Suprapubic skin (tissue), 4 donors: ENCODE results near the gene CLIP2. TPM values are rescaled to one million over a fixed set of nuclear protein-coding genes. Genes with fewer than 3 reads are reported as not detected.
A peak's percentile ranks its signal among the peaks of the same experiment; 100 is the strongest.

Experiments
- DNase-seq, 2 donors: peaks; one replicate each; pipeline ENCODE4 v3.0.0-alpha.2; 2019; ENCODE audit warnings: low spot score in 2 of 2
- H3K27ac ChIP-seq: fragments of 200-600 bp; sonication (generic); one replicate; pipeline ENCODE4 v1.5.1; 2019
- H3K27me3 ChIP-seq: fragments of 200-600 bp; sonication (generic); one replicate; pipeline ENCODE4 v1.5.1; 2019
- H3K36me3 ChIP-seq: fragments of 200-600 bp; sonication (generic); one replicate; pipeline ENCODE4 v1.5.1; 2019
- H3K4me1 ChIP-seq: fragments of 200-600 bp; sonication (generic); one replicate; pipeline ENCODE4 v1.5.1; 2019
- H3K4me3 ChIP-seq: fragments of 200-600 bp; sonication (generic); one replicate; pipeline ENCODE4 v1.5.1; 2019; ENCODE audit warnings: mild to moderate bottlenecking
- H3K9me3 ChIP-seq: fragments of 200-600 bp; sonication (generic); one replicate; pipeline ENCODE4 v1.5.1; 2019
- EP300 ChIP-seq: sonication (generic); formaldehyde crosslinking; IDR thresholded peaks from one replicate; pipeline ENCODE4 v1.6.1; 2017; ENCODE audit warnings: antibody characterized with exemption
- POLR2A ChIP-seq, 2 donors: fragments of 450-650 bp; IDR thresholded peaks; one replicate each; pipeline ENCODE4 v1.6.1; 2017; ENCODE audit warnings: antibody characterized with exemption in 2 of 2, mild to moderate bottlenecking in 2 of 2, moderate library complexity in 2 of 2
- POLR2AphosphoS5 ChIP-seq, 3 donors: sonication (generic); formaldehyde crosslinking; IDR thresholded peaks; one replicate each; pipeline ENCODE4 v1.6.1; 2017; ENCODE audit warnings: antibody characterized with exemption in 3 of 3
- WGBS: methylation state at CpG from one replicate; pipeline ENCODE4 v1.1.5; 2018; 5-methylcytosine and 5-hydroxymethylcytosine counted together
- total RNA-seq, 4 donors: library from RNA; depleted of rRNA; stranded (reverse); fragments of >200 nt; gene quantifications; one replicate each; pipeline ENCODE4 v1.1.0, GENCODE V29; 2016
- TF ChIP-seq, protein P1 (sequence below), 2 donors: fragments of 200-600 bp in 1 of 2; fragments of 450-650 bp in 1 of 2; sonication (generic) in 1 of 2; IDR thresholded peaks; one replicate each; pipeline ENCODE4 v1.5.1; 2016 to 2019; ENCODE audit warnings: antibody characterized with exemption in 2 of 2, mild to moderate bottlenecking in 1 of 2, moderate library complexity in 1 of 2

Gene CLIP2
- total RNA-seq, 4 donors from 2014 or later, result 26.9 to 73.6 (median 32.5) TPM

DNA sequence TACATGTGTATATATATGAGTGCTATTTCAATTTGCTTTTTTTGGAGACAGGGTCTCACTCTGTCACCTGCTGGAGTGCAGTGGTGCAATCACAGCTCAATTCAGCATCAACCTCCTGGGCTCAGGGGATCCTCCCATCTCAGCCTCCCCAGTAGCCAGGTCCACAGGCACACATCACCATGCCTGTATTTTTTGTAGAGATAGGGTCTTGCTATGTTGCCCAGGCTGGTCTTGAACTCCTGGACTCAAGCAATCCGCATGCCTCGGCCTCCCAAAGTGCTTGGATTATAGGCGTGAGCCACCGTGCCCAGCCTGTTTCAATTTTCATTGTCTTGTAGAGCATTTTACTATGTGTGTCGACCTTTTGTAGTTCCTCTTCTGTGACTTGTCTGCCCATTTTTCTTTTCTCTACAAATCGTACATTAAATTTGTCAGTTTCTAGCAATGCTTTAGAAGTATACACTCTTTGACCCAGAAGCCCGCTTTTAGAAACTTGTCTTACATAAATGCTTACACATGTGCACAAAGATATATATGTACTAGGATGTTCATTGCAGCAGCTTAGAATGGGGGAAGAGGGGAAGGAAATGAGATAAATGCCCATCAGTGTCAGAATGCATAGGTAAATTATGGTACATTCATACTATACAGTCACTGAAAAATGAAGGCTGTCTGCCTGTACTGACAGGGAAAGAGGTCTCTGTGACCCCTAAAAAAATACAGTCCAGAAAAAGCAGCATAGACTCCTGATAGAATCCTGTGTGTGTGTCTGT, 22.8 kb upstream of the CLIP2 start:
- Histone ChIP-seq H3K27me3 (no peaks in the 10 kb centered on the region), H3K27ac (no peak overlapping the region), H3K36me3 (no peaks in the 10 kb centered on the region), H3K4me3 (no peak overlapping the region), H3K4me1 (peaks cover 10% of the 10 kb centered on the region), H3K9me3 (no peaks in the 10 kb centered on the region)
- WGBS, result 69% methylated on average over 7 of the region's 7 CpGs
- TF ChIP-seq POLR2AphosphoS5 (IDR thresholded peaks at IDR 0.05), result no peak
- no peak for TF ChIP-seq EP300
- TF ChIP-seq POLR2A (IDR thresholded peaks at IDR 0.05), result no peak
- TF ChIP-seq, protein P1, sequence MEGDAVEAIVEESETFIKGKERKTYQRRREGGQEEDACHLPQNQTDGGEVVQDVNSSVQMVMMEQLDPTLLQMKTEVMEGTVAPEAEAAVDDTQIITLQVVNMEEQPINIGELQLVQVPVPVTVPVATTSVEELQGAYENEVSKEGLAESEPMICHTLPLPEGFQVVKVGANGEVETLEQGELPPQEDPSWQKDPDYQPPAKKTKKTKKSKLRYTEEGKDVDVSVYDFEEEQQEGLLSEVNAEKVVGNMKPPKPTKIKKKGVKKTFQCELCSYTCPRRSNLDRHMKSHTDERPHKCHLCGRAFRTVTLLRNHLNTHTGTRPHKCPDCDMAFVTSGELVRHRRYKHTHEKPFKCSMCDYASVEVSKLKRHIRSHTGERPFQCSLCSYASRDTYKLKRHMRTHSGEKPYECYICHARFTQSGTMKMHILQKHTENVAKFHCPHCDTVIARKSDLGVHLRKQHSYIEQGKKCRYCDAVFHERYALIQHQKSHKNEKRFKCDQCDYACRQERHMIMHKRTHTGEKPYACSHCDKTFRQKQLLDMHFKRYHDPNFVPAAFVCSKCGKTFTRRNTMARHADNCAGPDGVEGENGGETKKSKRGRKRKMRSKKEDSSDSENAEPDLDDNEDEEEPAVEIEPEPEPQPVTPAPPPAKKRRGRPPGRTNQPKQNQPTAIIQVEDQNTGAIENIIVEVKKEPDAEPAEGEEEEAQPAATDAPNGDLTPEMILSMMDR (IDR thresholded peaks at IDR 0.05), result no peak
- no peak for DNase-seq

DNA sequence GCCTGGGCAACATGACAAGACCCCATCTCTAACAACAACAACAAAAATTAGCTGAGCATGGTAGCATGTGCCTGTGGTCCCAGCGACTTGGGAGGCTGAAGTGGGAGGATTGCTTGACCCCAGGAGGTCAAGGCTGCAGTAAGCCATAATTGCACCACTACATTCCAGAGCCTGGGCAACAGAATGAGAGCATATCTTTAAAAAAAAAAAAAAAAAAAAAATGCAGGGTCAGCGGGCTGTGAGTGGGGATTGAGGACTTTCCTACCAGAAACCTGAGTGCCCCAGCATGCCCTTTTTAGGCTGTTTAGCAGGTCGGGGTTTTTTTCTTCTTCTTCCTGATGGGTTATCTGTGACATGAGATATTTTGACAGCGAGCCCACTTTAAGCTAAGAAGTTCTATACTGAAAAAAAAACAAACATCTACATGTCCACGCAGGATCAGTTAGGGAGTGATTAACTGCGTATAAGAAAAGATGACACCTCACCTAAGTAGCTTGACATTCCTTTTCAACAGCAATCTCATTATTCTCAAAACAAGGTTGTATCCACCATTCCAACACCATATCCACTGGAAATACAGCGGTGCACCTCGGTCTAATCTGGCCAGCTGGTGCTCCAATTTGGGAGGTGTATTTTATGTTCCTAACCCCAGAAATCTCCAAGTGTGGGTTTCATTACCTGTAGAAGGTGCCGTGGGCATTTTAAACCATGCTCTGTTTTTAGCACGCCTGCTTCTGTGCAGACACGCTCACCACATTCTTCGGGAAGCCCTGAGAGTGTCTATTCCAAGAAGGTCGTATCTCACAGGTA, 21.2 kb upstream of the CLIP2 start:
- Histone ChIP-seq H3K4me3 (no peak overlapping the region), H3K9me3 (no peaks in the 10 kb centered on the region), H3K27ac (peak overlapping the region; percentile 67), H3K4me1 (peaks cover 16% of the 10 kb centered on the region), H3K36me3 (no peaks in the 10 kb centered on the region), H3K27me3 (no peaks in the 10 kb centered on the region)
- DNase-seq, result no peak
- WGBS, result 60% methylated on average over 13 of the region's 13 CpGs
- TF ChIP-seq, protein P1 (IDR thresholded peaks at IDR 0.05), result no peak
- TF ChIP-seq POLR2A (IDR thresholded peaks at IDR 0.05) (no peak), EP300 (no peak), POLR2AphosphoS5 (IDR thresholded peaks at IDR 0.05) (no peak)

DNA sequence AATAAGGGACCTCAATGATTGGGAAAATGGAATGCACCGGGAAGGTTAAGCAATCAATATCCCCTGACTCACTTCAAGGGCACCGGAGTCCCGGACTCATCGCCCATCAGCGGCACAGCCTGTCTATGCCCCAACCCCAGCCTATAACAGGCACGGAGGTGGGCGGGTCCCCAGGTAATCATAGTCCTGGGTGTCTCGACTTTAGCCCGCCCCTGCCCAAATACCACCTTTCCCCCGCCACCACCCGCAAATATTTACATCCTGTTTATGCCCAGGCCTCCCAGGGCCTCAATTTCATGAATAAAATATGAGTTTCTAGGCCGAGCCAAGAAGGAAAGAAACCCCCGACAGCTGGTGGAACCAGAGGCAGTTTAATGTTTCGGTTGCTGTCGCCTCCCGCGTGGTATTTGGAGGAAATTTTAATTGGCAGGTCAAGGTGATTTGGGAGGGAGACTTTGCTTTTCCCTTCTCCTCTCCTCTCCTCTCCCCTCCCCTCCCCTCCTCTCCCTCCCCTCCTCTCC, 19.4 kb upstream of the CLIP2 start:
- peak in 1 of 2 donors; percentile 79 for DNase-seq
- peaks cover 18% of the 10 kb centered on the region for H3K4me1 ChIP-seq
- H3K36me3 ChIP-seq, result no peaks in the 10 kb centered on the region
- TF ChIP-seq EP300, result no peak
- no peak for TF ChIP-seq POLR2A (IDR thresholded peaks at IDR 0.05)
- TF ChIP-seq, protein P1 (IDR thresholded peaks at IDR 0.05), result no peak
- no peaks in the 10 kb centered on the region for H3K9me3 ChIP-seq
- WGBS, result under 1% methylated on average over 17 of the region's 17 CpGs
- H3K27me3 ChIP-seq, result no peaks in the 10 kb centered on the region
- peak overlapping the region; percentile 58 for H3K4me3 ChIP-seq
- peak overlapping the region; percentile 67 for H3K27ac ChIP-seq

DNA sequence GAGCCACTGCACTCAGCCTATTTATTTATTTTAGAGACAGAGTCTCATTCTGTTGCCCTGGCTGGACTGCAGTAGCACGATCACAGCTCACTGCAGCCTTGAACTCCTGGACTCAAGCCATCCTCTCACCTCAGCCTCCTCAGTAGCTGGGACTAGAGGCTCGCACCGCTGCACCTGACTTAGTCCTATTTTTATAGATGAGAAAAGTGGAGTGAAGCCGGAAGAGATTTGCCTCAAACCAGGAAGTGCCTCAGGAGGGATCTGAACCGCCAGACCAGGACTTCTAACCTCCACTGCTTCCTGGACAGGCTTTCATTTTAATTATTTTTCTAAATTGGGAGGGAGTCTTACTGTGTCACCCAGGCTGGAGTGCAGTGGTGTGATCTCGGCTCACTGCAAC, 17.5 kb upstream of the CLIP2 start:
- Histone ChIP-seq H3K27me3 (no peaks in the 10 kb centered on the region), H3K27ac (peak overlapping the region; percentile 68), H3K36me3 (no peaks in the 10 kb centered on the region), H3K9me3 (no peaks in the 10 kb centered on the region), H3K4me1 (peaks cover 18% of the 10 kb centered on the region), H3K4me3 (no peak overlapping the region)
- no peak for TF ChIP-seq POLR2AphosphoS5 (IDR thresholded peaks at IDR 0.05)
- no peak for TF ChIP-seq EP300
- no peak for TF ChIP-seq POLR2A (IDR thresholded peaks at IDR 0.05)
- TF ChIP-seq, protein P1 (IDR thresholded peaks at IDR 0.05), result no peak
- no peak for DNase-seq
- 69% methylated on average over 6 of the region's 6 CpGs for whole genome bisulfite sequencing
